Glutamatergic neuron (in vitro differentiated cells): ENCODE measurements around the gene CNRIP1. TPM values are rescaled to one million over a fixed set of nuclear protein-coding genes. Genes with fewer than 3 reads are reported as not detected.
A peak's percentile ranks its signal among the peaks of the same experiment; 100 is the strongest.

Experiments
- DNase-seq: peaks from one replicate; pipeline ENCODE4 v3.0.0; 2022
- H3K27ac Mint-ChIP-seq: one replicate; pipeline ENCODE4 v1.8.0; 2020; ENCODE audit warnings: mild to moderate bottlenecking, mixed read lengths, inconsistent platforms; ENCODE audit not compliant: unreplicated experiment
- H3K27me3 Mint-ChIP-seq: one replicate; pipeline ENCODE4 v1.8.0; 2020; ENCODE audit warnings: mild to moderate bottlenecking, moderate library complexity, mixed read lengths, inconsistent platforms; ENCODE audit not compliant: unreplicated experiment
- H3K36me3 Mint-ChIP-seq: one replicate; pipeline ENCODE4 v1.8.0; 2020; ENCODE audit warnings: mild to moderate bottlenecking, mixed read lengths, inconsistent platforms; ENCODE audit not compliant: unreplicated experiment
- H3K4me1 Mint-ChIP-seq: one replicate; pipeline ENCODE4 v1.8.0; 2020; ENCODE audit warnings: mild to moderate bottlenecking, low read depth, mixed read lengths, inconsistent platforms; ENCODE audit not compliant: unreplicated experiment
- H3K4me3 Mint-ChIP-seq: one replicate; pipeline ENCODE4 v1.8.0; 2020; ENCODE audit warnings: mild to moderate bottlenecking, mixed read lengths, inconsistent platforms; ENCODE audit not compliant: unreplicated experiment
- H3K9me3 Mint-ChIP-seq: one replicate; pipeline ENCODE4 v1.8.0; 2020; ENCODE audit warnings: mild to moderate bottlenecking, moderate library complexity, mixed read lengths, inconsistent platforms; ENCODE audit not compliant: unreplicated experiment
- total RNA-seq: library from RNA; stranded (reverse); fragmentation: NEBNext Ultra II Directional; extraction: Animal tissue kit (Norgen Biotek cat#: 25700); gene quantifications from one replicate; pipeline ENCODE4 v1.2.1, GENCODE V29; 2021; ENCODE audit not compliant: unreplicated experiment
- TF ChIP-seq, protein P1 (sequence below): fragments of 200-600 bp; sonication (generic); IDR thresholded peaks from one replicate; pipeline ENCODE4 v1.5.0; 2021; ENCODE audit not compliant: partially characterized antibody, unreplicated experiment

Gene CNRIP1
- total RNA-seq, 1 donor from 2014 or later: 28.0 TPM

GRCh38 chr2:68293755-68294154 lies 26.0 kb downstream of the CNRIP1 start:
- peaks cover 10% of the 10 kb centered on the region for H3K4me1 Mint-ChIP-seq
- H3K27me3 Mint-ChIP-seq: no peaks in the 10 kb centered on the region
- TF ChIP-seq, protein P1, sequence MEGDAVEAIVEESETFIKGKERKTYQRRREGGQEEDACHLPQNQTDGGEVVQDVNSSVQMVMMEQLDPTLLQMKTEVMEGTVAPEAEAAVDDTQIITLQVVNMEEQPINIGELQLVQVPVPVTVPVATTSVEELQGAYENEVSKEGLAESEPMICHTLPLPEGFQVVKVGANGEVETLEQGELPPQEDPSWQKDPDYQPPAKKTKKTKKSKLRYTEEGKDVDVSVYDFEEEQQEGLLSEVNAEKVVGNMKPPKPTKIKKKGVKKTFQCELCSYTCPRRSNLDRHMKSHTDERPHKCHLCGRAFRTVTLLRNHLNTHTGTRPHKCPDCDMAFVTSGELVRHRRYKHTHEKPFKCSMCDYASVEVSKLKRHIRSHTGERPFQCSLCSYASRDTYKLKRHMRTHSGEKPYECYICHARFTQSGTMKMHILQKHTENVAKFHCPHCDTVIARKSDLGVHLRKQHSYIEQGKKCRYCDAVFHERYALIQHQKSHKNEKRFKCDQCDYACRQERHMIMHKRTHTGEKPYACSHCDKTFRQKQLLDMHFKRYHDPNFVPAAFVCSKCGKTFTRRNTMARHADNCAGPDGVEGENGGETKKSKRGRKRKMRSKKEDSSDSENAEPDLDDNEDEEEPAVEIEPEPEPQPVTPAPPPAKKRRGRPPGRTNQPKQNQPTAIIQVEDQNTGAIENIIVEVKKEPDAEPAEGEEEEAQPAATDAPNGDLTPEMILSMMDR: no peak
- H3K36me3 Mint-ChIP-seq: no peaks in the 10 kb centered on the region
- no peak overlapping the region for H3K27ac Mint-ChIP-seq
- H3K9me3 Mint-ChIP-seq: no peaks in the 10 kb centered on the region
- DNase-seq: no peak
- no peak overlapping the region for H3K4me3 Mint-ChIP-seq

DNA sequence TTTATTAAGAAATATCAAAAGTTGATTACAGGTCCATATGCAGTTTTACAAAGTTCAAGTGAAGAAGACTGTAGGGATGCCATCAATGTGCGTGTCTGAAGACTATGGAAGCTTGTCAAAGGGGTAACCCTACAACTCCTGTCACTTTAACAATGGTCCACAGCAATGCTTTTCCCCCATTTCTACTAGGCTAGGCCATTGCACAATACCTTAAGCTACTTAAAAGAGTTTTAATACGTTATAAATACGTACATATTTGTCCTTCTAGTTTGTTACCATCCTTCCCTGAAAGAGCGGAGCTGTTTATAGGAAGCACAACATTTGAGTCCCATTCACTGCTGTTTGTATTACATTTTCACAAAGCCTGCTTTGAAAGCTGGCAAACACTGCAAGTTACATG lies 26.7 kb downstream of the CNRIP1 start:
- Mint-ChIP-seq H3K36me3 (no peaks in the 10 kb centered on the region), H3K4me1 (peaks cover 8% of the 10 kb centered on the region), H3K4me3 (no peak overlapping the region), H3K9me3 (no peaks in the 10 kb centered on the region), H3K27ac (no peak overlapping the region), H3K27me3 (no peaks in the 10 kb centered on the region)
- TF ChIP-seq, protein P1: no peak
- DNase-seq: no peak

DNA sequence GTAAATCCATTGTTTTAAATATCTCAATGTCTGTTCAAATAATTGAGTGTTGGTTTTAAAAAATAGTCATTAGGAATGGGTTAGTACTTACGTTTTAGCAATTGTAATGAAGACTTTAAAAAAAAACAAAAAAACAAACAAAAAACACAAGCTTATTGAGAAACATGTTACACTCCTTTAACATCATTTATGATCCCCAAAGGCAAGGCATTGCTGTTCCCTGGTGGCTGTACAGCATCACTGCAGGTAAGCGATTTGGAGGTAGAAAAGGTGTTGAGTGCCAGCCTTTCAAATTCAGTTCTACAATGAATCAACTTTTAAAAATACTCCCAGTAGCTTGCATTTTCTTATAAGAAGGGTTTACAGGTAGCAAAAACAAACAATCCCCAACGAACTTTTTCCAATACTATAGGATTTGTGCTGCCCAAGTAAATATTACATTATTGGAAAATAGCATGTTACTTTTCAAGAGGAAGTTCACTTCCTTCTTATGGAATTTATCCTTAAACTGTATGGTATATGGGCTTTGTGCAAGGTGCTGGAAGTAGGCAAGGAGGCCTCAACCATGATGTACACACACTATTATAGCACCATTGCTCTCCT lies 27.5 kb downstream of the CNRIP1 start:
- no peak for DNase-seq
- H3K4me1 Mint-ChIP-seq: peaks cover 11% of the 10 kb centered on the region

DNA sequence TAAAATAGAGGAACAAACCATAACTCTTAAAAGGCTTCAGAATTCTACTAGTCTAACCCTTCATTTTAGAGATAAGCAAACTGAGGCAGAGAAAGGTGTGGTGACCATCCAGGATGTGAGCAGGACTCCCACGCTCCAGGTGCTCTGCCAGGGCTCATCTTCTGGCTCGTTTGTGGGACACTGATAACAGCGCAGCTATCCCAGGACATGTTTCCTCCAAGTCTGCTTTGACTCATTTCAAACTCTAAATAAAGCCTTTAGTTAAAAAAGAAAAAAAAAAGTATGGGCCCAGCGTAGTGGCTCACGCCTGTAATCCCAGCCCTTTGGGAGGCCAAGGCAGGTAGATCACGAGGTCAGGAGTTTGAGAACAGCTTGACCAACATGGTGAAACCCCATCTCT lies 28.4 kb downstream of the CNRIP1 start:
- H3K27me3 Mint-ChIP-seq: no peaks in the 10 kb centered on the region
- H3K4me1 Mint-ChIP-seq: peaks cover 11% of the 10 kb centered on the region

More for the DNA sequence above, 27.5 kb downstream of the CNRIP1 start:
- Mint-ChIP-seq H3K27me3 (no peaks in the 10 kb centered on the region), H3K9me3 (no peaks in the 10 kb centered on the region), H3K4me3 (no peak overlapping the region), H3K27ac (no peak overlapping the region), H3K36me3 (no peaks in the 10 kb centered on the region)
- TF ChIP-seq, protein P1: peak; percentile 67

GRCh38 chr2:68290901-68291300 lies 28.8 kb downstream of the CNRIP1 start:
- no peak for DNase-seq
- Mint-ChIP-seq H3K4me3 (no peak overlapping the region), H3K27ac (no peak overlapping the region), H3K4me1 (peaks cover 11% of the 10 kb centered on the region), H3K36me3 (no peaks in the 10 kb centered on the region), H3K9me3 (no peaks in the 10 kb centered on the region), H3K27me3 (no peaks in the 10 kb centered on the region)
- TF ChIP-seq, protein P1: no peak

More for the DNA sequence above, 28.4 kb downstream of the CNRIP1 start:
- no peak for DNase-seq
- no peak overlapping the region for H3K4me3 Mint-ChIP-seq
- TF ChIP-seq, protein P1: no peak
- H3K36me3 Mint-ChIP-seq: no peaks in the 10 kb centered on the region
- no peaks in the 10 kb centered on the region for H3K9me3 Mint-ChIP-seq
- no peak overlapping the region for H3K27ac Mint-ChIP-seq
